GM10248 (cell line): Measurements from ENCODE around the gene FBXO21.

Experiments used
- CTCF ChIA-PET: fragments of 300-600 bp; sonication (Branson Sonifier 250); formaldehyde crosslinking; extraction: SDS; loops from one replicate; lab custom pipeline; 2021; ENCODE audit warnings: antibody characterized with exemption; lab: Yijun Ruan, JAX
- POLR2A ChIA-PET: fragments of 350-650 bp; sonication (Branson Sonifier 250); formaldehyde crosslinking; extraction: SDS; loops from one replicate; lab custom pipeline; 2020; ENCODE audit warnings: antibody characterized with exemption; lab: Yijun Ruan, JAX
- DNase-seq: peaks from one replicate; pipeline ENCODE4 v3.0.0; 2012; ENCODE audit errors: extremely low spot score
- TF ChIP-seq, protein P1 (sequence below): IDR thresholded peaks from 2 replicates; pipeline ENCODE4 v1.5.1; 2012; ENCODE audit warnings: mild to moderate bottlenecking, low read depth; ENCODE audit errors: extremely low read depth, missing control alignments, control extremely low read depth

The FBXO21 gene

GRCh38 chr12:117126335-117126734 is 63.9 kb downstream of the FBXO21 start:
- CTCF ChIA-PET: no interaction called here
- POLR2A ChIA-PET: no interaction called here
- no peak for DNase-seq
- TF ChIP-seq, protein P1, sequence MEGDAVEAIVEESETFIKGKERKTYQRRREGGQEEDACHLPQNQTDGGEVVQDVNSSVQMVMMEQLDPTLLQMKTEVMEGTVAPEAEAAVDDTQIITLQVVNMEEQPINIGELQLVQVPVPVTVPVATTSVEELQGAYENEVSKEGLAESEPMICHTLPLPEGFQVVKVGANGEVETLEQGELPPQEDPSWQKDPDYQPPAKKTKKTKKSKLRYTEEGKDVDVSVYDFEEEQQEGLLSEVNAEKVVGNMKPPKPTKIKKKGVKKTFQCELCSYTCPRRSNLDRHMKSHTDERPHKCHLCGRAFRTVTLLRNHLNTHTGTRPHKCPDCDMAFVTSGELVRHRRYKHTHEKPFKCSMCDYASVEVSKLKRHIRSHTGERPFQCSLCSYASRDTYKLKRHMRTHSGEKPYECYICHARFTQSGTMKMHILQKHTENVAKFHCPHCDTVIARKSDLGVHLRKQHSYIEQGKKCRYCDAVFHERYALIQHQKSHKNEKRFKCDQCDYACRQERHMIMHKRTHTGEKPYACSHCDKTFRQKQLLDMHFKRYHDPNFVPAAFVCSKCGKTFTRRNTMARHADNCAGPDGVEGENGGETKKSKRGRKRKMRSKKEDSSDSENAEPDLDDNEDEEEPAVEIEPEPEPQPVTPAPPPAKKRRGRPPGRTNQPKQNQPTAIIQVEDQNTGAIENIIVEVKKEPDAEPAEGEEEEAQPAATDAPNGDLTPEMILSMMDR: no peak

GRCh38 chr12:117125767-117126166 is 64.5 kb downstream of the FBXO21 start:
- POLR2A ChIA-PET: no interaction called here
- no peak for DNase-seq
- TF ChIP-seq, protein P1: no peak
- CTCF ChIA-PET: no interaction called here

DNA sequence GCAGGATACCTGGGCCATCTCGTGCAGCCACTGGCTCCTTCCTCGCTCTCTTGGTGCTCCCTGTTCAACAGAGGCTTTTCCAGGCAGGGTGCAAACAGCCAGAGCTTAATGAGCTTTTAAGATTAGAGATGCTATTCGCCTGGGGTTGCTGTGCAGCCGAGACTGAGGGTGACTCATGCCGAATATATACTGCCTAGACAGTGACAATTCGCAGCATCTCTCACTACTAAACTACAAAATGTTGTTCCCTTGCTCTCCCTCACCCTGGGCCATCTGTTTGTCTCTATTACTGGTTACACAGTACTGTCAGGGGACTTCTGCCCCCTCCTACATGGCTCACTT is 65.0 kb downstream of the FBXO21 start:
- no peak for DNase-seq
- CTCF ChIA-PET: no interaction called here

DNA sequence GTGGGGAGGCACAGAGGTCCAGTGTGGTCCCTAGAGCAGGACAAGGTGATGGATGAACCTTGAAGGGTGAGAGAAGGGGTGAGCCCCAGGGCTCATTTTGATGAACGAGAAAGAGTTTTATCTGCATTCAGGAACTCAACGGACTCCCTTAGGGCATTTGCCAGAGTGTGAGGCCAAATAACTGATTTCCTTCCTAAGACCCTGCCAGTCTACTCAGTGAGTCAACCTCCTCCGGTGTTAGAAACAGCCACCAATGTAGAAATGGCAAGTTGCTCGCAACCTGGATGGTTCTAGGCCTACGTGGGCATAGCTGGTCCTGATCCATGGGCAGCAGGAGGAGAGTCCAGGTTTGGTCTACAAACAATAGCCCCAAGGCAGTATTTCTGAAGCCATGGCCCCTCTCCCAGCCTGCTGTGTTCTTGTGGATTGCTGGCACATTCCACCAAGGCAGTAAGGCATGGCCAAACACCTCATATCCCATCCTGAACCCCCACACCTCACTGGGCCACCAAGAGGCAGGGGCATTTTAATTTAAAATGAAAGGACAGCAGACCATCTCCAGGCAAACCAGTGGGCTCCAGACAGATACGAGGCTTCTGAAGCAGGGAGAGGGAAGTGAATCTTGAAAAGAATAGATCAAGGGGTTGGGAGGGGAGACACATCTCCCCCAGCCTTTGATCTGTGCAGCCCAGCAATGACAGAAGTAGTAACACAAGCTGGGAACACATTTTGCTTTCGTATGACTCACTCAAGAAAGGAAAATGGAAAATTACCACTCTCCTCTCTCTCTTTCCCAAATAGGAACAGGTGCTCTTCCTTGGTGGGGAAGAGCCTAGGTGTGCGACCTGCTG is 65.6 kb downstream of the FBXO21 start:
- CTCF ChIA-PET: interaction anchor here (2.8 kb wide), 1 partner anchor 100 kb away, joined by 13 read pairs; no protein-coding TSS in a partner anchor
- TF ChIP-seq, protein P1: no peak
- no peak for DNase-seq
- POLR2A ChIA-PET: no interaction called here

More for the DNA sequence above, 65.0 kb downstream of the FBXO21 start:
- TF ChIP-seq, protein P1: no peak
- POLR2A ChIA-PET: no interaction called here

DNA sequence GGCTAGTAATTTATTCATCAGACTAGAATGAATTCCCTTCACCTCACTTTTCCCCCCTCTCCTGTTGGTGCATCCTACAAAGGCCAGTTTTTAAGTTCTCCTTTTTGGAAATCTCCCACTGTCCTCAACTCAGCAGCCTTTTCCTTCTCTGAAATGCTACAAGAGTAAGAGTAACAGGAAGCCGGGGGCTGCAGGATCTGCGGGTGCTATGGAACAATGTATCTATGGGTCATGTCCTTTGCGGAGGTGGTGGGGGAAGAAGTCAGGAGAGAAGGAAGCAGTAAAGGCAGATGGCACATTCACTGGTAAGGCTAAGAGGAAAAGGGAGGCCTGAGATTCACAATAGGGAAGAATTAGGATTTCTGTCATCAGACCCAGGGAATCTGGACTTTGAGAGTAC is 68.8 kb downstream of the FBXO21 start:
- DNase-seq: no peak
- TF ChIP-seq, protein P1: no peak
- POLR2A ChIA-PET: no interaction called here
- CTCF ChIA-PET: interaction anchor here (1.5 to 4.3 kb wide), 8 partner anchors 9 to 412 kb away, joined by 4 to 122 read pairs (median 9); no protein-coding TSS in a partner anchor

DNA sequence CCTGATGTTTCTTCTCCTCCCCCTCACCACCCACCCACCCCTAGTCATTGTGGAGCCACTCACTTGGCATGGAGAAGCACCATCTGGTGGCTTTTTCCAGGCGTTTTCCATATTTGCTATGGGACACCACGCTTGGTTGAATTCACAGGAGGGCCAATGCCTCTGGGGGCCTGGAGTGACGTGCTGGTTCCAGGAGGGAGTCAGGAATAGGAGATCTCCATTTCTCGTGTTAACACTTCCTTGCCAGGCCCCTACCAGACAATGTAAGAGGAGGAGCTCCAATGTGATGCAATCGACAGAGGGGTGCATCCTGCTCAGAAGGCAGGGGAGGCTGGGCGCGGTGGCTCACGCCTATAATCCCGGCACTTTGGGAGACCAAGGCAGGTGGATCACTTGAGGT is 69.5 kb downstream of the FBXO21 start:
- POLR2A ChIA-PET: no interaction called here
- DNase-seq: no peak
- TF ChIP-seq, protein P1: no peak
- CTCF ChIA-PET: interaction anchor here (0.7 to 4.3 kb wide), 30 partner anchors 10 to 617 kb away, joined by 3 to 122 read pairs (median 4); partner anchors contain the start of gene TESC
